Kidney glomerular epithelial cell (primary cell): ENCODE results near the gene ABHD15.

Experiments
- DNase-seq: peaks from one replicate; lab custom pipeline; 2025; lab: John Stamatoyannopoulos, UW

Gene ABHD15

GRCh38 chr17:29518359-29518758, 48.5 kb downstream of the ABHD15 start:
- DNase-seq = no peak

- no peak for DNase-seq
Measured at GRCh38 chr17:29514792-29515191, 52.0 kb downstream of the ABHD15 start.

GRCh38 chr17:29510953-29511352, 55.9 kb downstream of the ABHD15 start:
- no peak for DNase-seq
